Mucosa of gallbladder (tissue), 1 donor: ENCODE measurements around the gene DCUN1D3. TPM values are rescaled to one million over a fixed set of nuclear protein-coding genes. Genes with fewer than 3 reads are reported as not detected.
"Not testable (repeated sequence)": the region's sequence is repeated elsewhere in the genome, so short reads cannot be mapped to it uniquely, and the experiment has no call there.

Experiments used
- DNase-seq: peaks from one replicate; pipeline ENCODE4 v3.0.0-alpha.2; 2020; ENCODE audit warnings: low spot score
- total RNA-seq: library from RNA; stranded (reverse); gene quantifications from one replicate; pipeline ENCODE4 v1.2.1, GENCODE V29; 2021
- donor health status: DM: no; HTN: no; CAD: no.

Gene DCUN1D3
- 22.2 TPM for total RNA-seq

DNA sequence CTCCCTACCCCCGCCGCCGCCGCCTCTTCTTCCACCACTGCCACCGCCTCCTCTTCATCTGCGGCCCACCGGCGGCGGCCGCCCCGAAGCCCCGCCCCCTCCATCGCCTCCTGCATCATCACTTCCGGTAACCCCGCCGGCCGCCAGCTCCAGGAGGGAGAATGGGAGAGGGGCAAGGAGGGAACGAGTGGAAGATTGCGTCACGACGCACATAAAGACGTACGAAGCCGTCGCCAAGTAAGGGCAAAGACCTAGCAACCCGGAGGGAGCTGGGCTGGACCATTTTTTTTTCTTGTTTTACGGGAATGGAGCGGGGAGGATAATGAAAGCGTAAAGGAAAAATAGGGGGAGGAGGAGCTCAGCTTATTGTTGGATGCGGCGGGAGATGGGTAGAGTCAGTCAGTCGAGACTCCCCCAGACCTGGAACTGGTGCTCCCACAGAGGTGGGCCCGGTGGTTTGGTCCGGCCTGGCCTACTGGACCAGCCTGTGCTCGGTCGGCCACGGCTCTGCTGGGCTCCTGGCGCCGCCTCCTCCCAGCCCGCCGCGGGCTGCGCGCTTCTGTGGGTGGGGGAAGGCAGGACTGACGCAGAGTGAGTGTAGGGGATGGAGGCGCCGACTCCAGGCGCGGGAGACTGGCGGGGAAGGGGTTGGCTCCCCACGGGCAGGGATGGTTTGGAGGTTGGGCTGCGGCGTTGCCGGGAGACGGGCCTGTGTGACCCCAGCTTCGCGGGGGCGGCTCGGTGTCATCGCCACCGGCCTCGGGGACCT lies at the start of gene DCUN1D3, which contains the start of gene LYRM1:
DCUN1D3 (minus strand) TSS at position 60 of the 769 bp plus-strand sequence. CDS start 37,820 bp downstream, outside the sequence.
LYRM1 (plus strand) TSS at position 473 of the 769 bp plus-strand sequence. CDS start 14,785 bp downstream, outside the sequence.
- peak; percentile 96 for DNase-seq

DNA sequence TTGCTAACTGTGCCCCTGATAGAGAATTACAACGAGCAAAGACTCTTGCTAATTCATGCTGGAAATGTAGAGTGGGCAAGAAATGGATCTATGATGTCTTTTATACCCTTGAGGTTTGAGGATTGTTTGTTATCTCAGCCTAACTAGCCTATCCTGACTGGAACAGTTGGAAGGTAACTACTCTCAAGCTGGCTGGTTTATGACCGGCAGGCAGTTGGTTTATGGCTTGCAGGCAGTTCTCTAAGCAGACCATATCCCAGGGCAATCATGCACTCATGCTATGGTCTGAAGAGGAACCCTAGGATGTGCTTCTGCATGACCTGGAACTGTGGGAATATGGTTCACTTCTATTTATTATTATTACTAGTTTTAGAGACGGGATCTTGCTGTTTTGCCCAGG lies 49.5 kb upstream of the DCUN1D3 start:
- DNase-seq = no peak

GRCh38 chr16:20948444-20948843 lies 48.3 kb upstream of the DCUN1D3 start:
- no peak for DNase-seq

- no peak for DNase-seq
These were observed 46.0 kb upstream of the DCUN1D3 start for GRCh38 chr16:20946015-20946629.

- not testable (repeated sequence) for DNase-seq
These were observed 45.4 kb upstream of the DCUN1D3 start for GRCh38 chr16:20945575-20945875.

- no peak for DNase-seq
These were observed 44.9 kb upstream of the DCUN1D3 start for GRCh38 chr16:20944861-20945574.

GRCh38 chr16:20942256-20942655 lies 42.1 kb upstream of the DCUN1D3 start:
- DNase-seq = no peak

GRCh38 chr16:20941636-20941926 lies 41.4 kb upstream of the DCUN1D3 start:
- DNase-seq = no peak

- DNase-seq = no peak
These were observed 40.9 kb upstream of the DCUN1D3 start for GRCh38 chr16:20940871-20941635.

DNA sequence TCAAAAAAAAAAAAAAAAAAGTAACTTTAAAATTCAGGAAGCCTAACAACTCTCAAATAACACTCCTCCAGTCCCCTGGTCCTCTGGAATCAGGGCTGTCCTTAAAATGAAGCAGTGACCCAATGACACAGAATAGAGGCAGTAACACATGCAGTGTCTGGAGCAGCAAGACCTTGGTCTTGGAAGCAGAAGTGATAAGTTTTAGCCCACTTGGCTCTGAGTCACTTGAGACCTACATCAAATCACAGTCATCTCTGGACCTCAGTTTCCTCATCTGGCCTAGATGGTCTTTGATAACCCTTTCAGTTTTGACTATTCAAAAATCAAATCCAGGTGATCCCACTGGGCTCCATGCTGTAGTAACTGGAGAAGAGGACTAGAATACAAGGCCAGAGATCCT lies 39.5 kb upstream of the DCUN1D3 start:
- no peak for DNase-seq

DNA sequence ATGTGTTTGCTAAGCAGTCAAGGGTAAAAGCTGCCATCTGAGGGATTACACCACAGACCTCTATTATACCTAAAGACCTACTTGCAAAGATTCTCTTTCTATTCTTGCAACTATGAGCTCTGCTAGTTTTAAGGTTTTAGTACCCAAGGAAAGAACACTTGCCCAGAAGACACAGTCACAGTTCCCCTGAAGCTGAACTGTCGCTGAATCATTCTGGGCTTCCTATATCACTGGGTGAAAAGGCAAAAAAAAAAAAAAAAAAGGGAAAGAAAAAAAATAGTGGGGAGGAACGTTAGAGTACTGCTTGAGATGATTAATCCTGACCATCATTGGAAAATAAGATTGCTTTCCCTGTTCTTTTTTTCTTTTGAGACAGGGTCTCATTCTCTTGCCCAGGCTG lies 38.3 kb upstream of the DCUN1D3 start:
- DNase-seq = no peak

GRCh38 chr16:20937736-20938135 lies 37.6 kb upstream of the DCUN1D3 start:
- no peak for DNase-seq

GRCh38 chr16:20933589-20933988 lies 33.4 kb upstream of the DCUN1D3 start:
- DNase-seq = no peak

GRCh38 chr16:20931066-20931600 lies 31.0 kb upstream of the DCUN1D3 start:
- no peak for DNase-seq

DNA sequence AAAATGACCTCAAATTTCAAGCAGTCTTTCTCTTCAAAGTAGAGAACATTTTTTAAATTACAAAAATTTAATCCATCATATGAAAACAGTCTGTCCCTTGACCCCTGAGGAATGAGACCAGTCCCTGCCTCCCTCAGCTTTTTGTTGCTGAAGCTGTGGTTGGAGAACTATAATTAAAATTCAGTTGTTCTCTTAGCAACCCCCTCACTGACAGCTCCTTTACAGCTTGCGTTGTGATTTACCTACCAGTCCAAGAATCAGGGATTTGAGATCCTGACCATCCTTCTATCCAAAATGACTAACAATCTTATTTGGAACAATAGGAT lies 30.2 kb upstream of the DCUN1D3 start:
- DNase-seq = no peak

DNA sequence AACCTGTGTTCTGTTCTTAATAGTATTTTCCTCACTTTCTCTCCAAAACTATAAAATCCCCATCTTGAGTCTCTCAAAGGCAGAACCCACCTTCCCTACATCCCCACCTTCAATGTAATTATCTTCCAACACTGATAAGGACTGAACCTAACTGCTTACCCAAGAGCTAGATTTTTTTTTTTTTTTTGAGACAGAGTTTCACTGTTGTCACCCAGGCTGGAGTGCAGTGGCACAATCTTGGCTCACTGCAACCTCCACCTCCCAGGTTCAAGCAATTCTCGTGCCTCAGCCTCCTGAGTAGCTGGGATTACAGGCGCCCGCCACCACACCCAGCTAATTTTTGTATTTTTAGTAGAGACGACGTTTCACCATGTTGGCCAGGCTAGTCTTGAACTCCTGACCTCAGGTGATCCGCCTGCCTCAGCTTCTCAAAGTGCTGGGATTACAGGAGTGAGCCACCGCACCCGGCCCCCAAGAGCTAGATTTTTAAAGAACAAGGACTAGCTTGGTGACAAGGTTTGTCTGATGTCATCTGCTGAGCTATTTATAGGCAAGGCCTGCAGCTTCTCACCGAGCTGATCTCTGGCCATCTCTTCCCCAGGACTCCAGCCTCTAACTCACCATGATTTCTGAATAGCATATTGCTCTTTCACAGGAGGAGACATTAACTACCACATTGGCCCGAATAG lies 29.7 kb upstream of the DCUN1D3 start:
- not testable (repeated sequence) for DNase-seq

- DNase-seq = no peak
These were observed 28.7 kb upstream of the DCUN1D3 start for GRCh38 chr16:20928774-20929411.

- no peak for DNase-seq
These were observed 25.6 kb upstream of the DCUN1D3 start for GRCh38 chr16:20925751-20926150.

DNA sequence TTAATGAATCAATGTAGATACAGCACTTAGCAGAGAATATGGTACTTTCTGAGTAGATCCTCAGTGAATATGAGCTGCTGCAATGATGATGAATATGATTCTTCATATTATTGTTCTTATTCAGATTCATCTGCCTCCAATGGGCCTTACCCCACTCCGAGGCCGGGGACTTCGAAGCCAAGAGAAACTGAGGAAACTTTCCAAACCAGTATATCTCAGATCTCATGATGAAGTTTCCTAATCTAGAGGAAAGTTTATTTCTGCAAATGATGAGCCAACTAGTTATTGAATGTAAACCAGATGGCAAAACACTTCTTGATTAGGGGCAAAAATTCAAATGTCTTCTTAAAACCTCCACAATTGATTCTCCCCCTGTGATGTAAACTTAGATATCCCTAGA lies 23.7 kb upstream of the DCUN1D3 start:
- no peak for DNase-seq

DNA sequence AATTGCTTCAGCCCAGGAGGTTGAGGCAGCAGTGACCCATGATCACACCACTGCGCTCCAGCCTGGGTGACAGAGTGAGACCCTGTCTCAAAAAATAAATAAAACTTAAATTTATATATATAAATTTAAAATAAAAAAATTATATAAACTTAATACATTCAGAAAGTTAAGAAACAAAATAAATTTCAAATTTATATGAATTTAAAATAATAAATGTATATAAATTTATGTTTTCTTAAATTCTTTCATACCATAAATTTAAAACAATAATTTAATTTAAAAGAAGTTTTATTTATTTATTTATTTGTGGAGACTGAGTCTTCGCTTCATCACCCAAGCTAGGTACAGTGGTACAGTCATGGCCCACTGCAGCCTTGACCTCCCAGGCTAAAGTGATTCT lies 20.6 kb upstream of the DCUN1D3 start:
- no peak for DNase-seq

- no peak for DNase-seq
These were observed 19.9 kb upstream of the DCUN1D3 start for GRCh38 chr16:20920091-20920490.
